Mesendoderm (in vitro differentiated cells): ENCODE measurements around the gene SUCO. TPM values are rescaled to one million over a fixed set of nuclear protein-coding genes. Genes with fewer than 3 reads are reported as not detected.
A peak's percentile ranks its signal among the peaks of the same experiment; 100 is the strongest.

Source experiments
- DNase-seq: peaks from one replicate; pipeline ENCODE4 v3.0.0; 2013
- H2AK5ac ChIP-seq: 2 replicates; pipeline ENCODE4 v1.6.1; 2013; ENCODE audit warnings: low read length, inconsistent platforms
- H2BK120ac ChIP-seq: 2 replicates; pipeline ENCODE4 v1.6.1; 2013; ENCODE audit warnings: low read depth, mild to moderate bottlenecking, low read length, moderate library complexity, mixed read lengths
- H2BK15ac ChIP-seq: replicated peaks from 2 replicates; pipeline ENCODE4 v1.6.1; 2013; ENCODE audit warnings: low read depth, mild to moderate bottlenecking, moderate library complexity
- H2BK5ac ChIP-seq: 2 replicates; pipeline ENCODE4 v1.6.1; 2013; ENCODE audit warnings: low read length, inconsistent platforms
- H3K18ac ChIP-seq: 2 replicates; pipeline ENCODE4 v1.6.1; 2013; ENCODE audit warnings: mild to moderate bottlenecking, low read length, mixed read lengths
- H3K23ac ChIP-seq: one replicate; pipeline ENCODE4 v1.6.1; 2013; ENCODE audit warnings: low read length
- H3K27ac ChIP-seq: 2 replicates; pipeline ENCODE4 v1.5.1; 2013; ENCODE audit warnings: low read depth, mild to moderate bottlenecking, inconsistent platforms, low read length, moderate library complexity
- H3K27me3 ChIP-seq: 2 replicates; pipeline ENCODE4 v1.6.1; 2013; ENCODE audit warnings: low read length, control low read depth, mild to moderate bottlenecking, inconsistent platforms; ENCODE audit not compliant: insufficient read depth, poor library complexity
- H3K36me3 ChIP-seq: 2 replicates; pipeline ENCODE4 v1.6.1; 2013; ENCODE audit warnings: low read length, inconsistent platforms; ENCODE audit not compliant: control insufficient read depth, insufficient read depth
- H3K4ac ChIP-seq: one replicate; pipeline ENCODE4 v1.6.1; 2013; ENCODE audit warnings: low read depth, mild to moderate bottlenecking, low read length, moderate library complexity
- H3K4me1 ChIP-seq: 2 replicates; pipeline ENCODE4 v1.6.1; 2013; ENCODE audit warnings: low read depth, low read length, inconsistent platforms; ENCODE audit not compliant: control insufficient read depth
- H3K4me2 ChIP-seq: 2 replicates; pipeline ENCODE4 v1.6.1; 2013; ENCODE audit warnings: low read length
- H3K4me3 ChIP-seq: 2 replicates; pipeline ENCODE4 v1.5.1; 2013; ENCODE audit warnings: mild to moderate bottlenecking, low read length
- H3K56ac ChIP-seq: one replicate; pipeline ENCODE4 v1.6.1; 2013; ENCODE audit warnings: low read length
- H3K79me1 ChIP-seq: 2 replicates; pipeline ENCODE4 v1.6.1; 2013; ENCODE audit warnings: low read length, inconsistent platforms
- H3K79me2 ChIP-seq: 2 replicates; pipeline ENCODE4 v1.6.1; 2013; ENCODE audit warnings: mild to moderate bottlenecking, low read length; ENCODE audit not compliant: control insufficient read depth, insufficient read depth
- H3K9ac ChIP-seq: 2 replicates; pipeline ENCODE4 v1.6.1; 2013; ENCODE audit warnings: low read length, inconsistent platforms
- H4K5ac ChIP-seq: one replicate; pipeline ENCODE4 v1.6.1; 2013; ENCODE audit warnings: low read length
- H4K8ac ChIP-seq: one replicate; pipeline ENCODE4 v1.6.1; 2013; ENCODE audit warnings: low read depth, mild to moderate bottlenecking, control low read depth, low read length, moderate library complexity
- WGBS: extraction: QIAGEN DNeasy Blood & Tissue Kit; methylation state at CpG from one replicate; pipeline ENCODE4 v1.1.7; 2013; ENCODE audit warnings: low lambda C conversion rate, missing lambda C conversion rate; ENCODE audit not compliant: insufficient coverage; ENCODE audit errors: extremely low coverage; 5-methylcytosine and 5-hydroxymethylcytosine counted together
- polyA plus RNA-seq, 2 experiments: library from polyadenylated mRNA; stranded (reverse); fragments of 200-250 nt; gene quantifications; one replicate each; pipeline ENCODE4 v1.2.3, GENCODE V29; 2013

The SUCO gene, protein sequence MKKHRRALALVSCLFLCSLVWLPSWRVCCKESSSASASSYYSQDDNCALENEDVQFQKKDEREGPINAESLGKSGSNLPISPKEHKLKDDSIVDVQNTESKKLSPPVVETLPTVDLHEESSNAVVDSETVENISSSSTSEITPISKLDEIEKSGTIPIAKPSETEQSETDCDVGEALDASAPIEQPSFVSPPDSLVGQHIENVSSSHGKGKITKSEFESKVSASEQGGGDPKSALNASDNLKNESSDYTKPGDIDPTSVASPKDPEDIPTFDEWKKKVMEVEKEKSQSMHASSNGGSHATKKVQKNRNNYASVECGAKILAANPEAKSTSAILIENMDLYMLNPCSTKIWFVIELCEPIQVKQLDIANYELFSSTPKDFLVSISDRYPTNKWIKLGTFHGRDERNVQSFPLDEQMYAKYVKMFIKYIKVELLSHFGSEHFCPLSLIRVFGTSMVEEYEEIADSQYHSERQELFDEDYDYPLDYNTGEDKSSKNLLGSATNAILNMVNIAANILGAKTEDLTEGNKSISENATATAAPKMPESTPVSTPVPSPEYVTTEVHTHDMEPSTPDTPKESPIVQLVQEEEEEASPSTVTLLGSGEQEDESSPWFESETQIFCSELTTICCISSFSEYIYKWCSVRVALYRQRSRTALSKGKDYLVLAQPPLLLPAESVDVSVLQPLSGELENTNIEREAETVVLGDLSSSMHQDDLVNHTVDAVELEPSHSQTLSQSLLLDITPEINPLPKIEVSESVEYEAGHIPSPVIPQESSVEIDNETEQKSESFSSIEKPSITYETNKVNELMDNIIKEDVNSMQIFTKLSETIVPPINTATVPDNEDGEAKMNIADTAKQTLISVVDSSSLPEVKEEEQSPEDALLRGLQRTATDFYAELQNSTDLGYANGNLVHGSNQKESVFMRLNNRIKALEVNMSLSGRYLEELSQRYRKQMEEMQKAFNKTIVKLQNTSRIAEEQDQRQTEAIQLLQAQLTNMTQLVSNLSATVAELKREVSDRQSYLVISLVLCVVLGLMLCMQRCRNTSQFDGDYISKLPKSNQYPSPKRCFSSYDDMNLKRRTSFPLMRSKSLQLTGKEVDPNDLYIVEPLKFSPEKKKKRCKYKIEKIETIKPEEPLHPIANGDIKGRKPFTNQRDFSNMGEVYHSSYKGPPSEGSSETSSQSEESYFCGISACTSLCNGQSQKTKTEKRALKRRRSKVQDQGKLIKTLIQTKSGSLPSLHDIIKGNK (N-terminal part only)
- 20.4 TPM for polyA plus RNA-seq (2013, experiment 1 of 2)
- 19.6 TPM for polyA plus RNA-seq (2013, experiment 2 of 2)

DNA sequence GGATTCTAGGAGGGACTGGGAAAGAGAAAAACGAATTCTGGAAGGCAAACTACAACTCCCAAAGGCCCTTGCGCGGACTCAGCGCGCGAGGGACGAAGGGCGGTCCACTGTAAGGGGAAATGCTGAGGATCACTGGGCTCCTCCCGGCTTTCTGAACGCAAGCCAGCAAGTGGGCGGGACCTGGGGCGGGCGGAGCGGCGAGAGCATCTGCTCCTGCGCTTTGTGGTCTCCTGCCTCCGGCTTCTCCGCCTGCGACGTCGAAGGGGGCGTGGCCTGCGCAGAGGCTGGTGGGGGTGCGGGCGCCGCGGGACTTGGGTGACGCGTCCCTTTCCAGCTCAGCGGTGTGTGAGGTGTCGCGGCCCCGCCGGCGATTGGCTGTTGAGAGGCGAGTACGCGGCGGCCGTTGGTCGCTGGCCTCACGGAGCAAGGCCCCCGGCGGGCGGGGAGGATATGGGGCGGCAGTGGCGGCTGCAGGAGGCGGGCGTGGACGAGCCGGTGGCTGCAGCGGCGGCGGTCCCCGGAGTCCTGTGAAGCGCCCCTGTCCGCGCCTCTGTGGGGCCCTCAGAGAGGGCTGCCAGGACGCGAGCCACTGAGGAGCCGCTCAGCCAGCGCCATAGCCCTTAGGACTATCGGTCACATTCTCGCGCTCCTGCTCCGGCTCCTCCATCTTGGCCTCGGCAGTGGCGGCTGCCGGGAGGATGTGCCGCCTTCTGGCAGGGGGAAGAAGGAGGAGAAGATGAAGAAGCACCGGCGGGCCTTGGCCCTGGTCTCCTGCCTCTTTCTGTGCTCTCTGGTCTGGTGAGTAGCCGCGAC is at the start of gene SUCO:
SUCO (plus strand) TSS at position 451 of the 813 bp plus-strand sequence; CDS start at position 737, 286 bp downstream.
- H2BK5ac ChIP-seq, result peak within 1 kb of the TSS; percentile 70
- no CpG with 5 or more reads among the region's 74 CpGs for WGBS

DNA sequence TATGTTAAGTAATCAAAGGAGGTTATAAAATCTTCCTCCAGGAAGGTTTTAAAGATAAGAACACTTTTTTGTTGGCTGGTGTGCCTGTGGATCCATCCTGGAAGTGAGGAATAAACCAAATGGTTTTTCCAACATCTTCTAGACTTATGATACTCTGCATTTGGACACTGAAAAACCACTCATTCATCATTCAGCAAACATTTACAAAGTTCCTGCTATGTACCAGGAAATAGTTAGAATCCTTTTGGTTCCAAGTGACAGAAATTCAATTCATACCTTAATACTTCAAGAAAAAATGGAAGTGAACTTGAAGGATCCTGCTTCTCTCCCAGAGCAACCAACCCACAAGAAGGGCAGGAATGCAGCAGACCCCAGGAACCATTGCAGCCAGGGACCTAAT is 49.5 kb upstream of the SUCO start:
- no peak overlapping the region for H2BK5ac ChIP-seq
- no peak overlapping the region for H2BK15ac ChIP-seq
- no peak overlapping the region for H3K9ac ChIP-seq
- H3K23ac ChIP-seq, result no peak overlapping the region
- no peak overlapping the region for H4K5ac ChIP-seq
- no peaks in the 10 kb centered on the region for H3K36me3 ChIP-seq
- H3K4me1 ChIP-seq, result no peaks in the 10 kb centered on the region
- H3K4ac ChIP-seq, result no peak overlapping the region
- no peaks in the 10 kb centered on the region for H3K79me1 ChIP-seq
- no peak overlapping the region for H2BK120ac ChIP-seq
- H3K56ac ChIP-seq, result no peak overlapping the region
- no peak overlapping the region for H3K4me2 ChIP-seq
- DNase-seq, result no peak
- no peak overlapping the region for H3K18ac ChIP-seq
- H4K8ac ChIP-seq, result no peak overlapping the region
- no peaks in the 10 kb centered on the region for H3K27me3 ChIP-seq
- no peak overlapping the region for H3K4me3 ChIP-seq
- H3K79me2 ChIP-seq, result no peaks in the 10 kb centered on the region
- H3K27ac ChIP-seq, result no peak overlapping the region
- H2AK5ac ChIP-seq, result no peak overlapping the region

More for the DNA sequence above, at the start of gene SUCO:
- Histone ChIP-seq H2BK120ac (no peak within 1 kb of the TSS), H2BK15ac (no peak within 1 kb of the TSS), H3K4me3 (peak within 1 kb of the TSS; percentile 88), H3K4me2 (peak within 1 kb of the TSS; percentile 75), H3K27ac (peak within 1 kb of the TSS; percentile 87), H3K36me3 (no peaks in the 10 kb centered on the region), H3K9ac (peak within 1 kb of the TSS; percentile 95), H2AK5ac (no peak within 1 kb of the TSS), H3K23ac (no peak within 1 kb of the TSS), H4K5ac (peak within 1 kb of the TSS; percentile 64), H3K4ac (peak within 1 kb of the TSS; percentile 25), H3K4me1 (peaks cover 3% of the 10 kb centered on the region), H3K56ac (peak within 1 kb of the TSS; percentile 97), H3K79me1 (peaks cover 7% of the 10 kb centered on the region), H4K8ac (no peak within 1 kb of the TSS), H3K18ac (peak within 1 kb of the TSS; percentile 94), H3K27me3 (no peaks in the 10 kb centered on the region), H3K79me2 (peaks cover 33% of the 10 kb centered on the region)
- peak; percentile 100 for DNase-seq

DNA sequence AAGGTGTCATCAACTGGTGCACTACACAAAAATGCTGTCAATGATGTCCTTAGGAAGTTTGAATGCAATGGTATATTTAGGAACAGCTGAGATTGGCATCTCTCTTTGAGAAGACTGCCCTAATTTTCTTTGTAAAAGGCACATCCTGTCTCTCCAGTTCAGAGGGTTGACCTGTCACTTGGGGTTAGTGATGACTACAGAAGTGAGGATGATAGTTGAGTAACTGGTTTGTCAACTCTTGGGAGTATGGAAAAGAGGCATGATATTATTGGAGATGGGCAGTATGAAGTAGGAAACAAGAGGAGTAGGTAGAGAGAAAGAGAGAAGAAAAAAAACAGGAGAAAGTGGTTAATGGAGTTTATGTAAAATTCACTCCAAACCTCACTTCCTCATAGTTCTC is 48.7 kb upstream of the SUCO start:
- Histone ChIP-seq H2BK15ac (no peak overlapping the region), H3K18ac (no peak overlapping the region), H3K27me3 (no peaks in the 10 kb centered on the region), H2AK5ac (no peak overlapping the region), H3K79me1 (no peaks in the 10 kb centered on the region), H3K27ac (no peak overlapping the region), H3K4me3 (no peak overlapping the region), H3K4ac (no peak overlapping the region), H4K5ac (no peak overlapping the region), H2BK5ac (no peak overlapping the region), H3K4me2 (no peak overlapping the region), H3K4me1 (no peaks in the 10 kb centered on the region), H3K23ac (no peak overlapping the region), H3K56ac (no peak overlapping the region), H3K9ac (no peak overlapping the region), H2BK120ac (no peak overlapping the region), H4K8ac (no peak overlapping the region), H3K79me2 (no peaks in the 10 kb centered on the region), H3K36me3 (no peaks in the 10 kb centered on the region)
- no peak for DNase-seq

DNA sequence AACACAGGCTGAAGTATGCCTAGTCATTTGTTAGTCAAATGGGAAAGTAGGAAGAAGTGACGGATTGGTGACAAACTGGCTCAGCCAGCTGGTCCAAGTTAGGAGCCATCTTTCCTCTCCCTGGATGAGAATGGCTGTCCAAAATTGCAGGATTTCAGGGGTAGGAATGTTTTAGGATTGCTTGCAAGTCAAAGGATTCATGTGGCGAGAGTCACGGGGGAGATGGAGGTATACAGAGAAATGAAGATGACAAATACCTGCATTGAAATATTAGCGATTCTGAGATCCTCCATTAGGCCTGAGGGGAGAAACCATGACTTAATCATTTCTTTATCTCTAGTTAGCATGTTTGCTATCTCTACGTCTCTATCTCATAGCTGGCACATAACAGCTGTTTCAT is 47.3 kb upstream of the SUCO start:
- DNase-seq, result no peak
- Histone ChIP-seq H3K18ac (no peak overlapping the region), H3K4ac (no peak overlapping the region)

DNA sequence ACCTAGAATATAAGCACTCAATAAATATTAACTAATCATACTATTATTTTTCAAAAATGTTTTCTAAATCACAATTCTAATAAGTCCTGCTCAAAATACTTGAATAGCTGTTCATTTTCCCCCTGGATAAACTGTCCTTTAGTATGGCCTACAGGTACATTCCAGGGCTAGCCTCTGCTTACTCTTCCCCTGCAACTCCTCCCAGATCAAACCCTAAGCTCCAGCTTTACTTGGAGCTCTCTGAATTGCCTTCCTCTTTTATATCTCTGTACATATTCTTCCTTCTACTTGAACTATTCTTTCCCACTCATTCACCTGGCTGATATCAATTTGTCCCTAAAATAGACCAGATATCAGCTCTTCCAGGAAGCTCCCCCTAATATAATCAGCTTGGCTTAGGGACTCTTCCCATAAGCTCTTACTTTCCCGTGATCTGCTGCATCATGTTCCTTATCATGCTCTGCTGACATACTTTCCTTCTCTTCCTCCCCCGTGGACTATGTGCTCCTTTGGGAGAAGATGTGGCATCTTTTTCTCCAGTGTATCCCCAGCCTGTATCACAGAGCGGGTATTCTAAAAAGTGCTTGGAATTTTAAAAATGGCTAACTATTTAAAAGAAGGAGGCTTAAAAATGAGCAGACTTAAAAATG is 46.0 kb upstream of the SUCO start:
- no peak overlapping the region for H3K4ac ChIP-seq
- H3K4me1 ChIP-seq, result no peaks in the 10 kb centered on the region
- H3K4me3 ChIP-seq, result no peak overlapping the region
- H4K5ac ChIP-seq, result no peak overlapping the region
- no peak for DNase-seq
- H2BK120ac ChIP-seq, result no peak overlapping the region
- H2BK15ac ChIP-seq, result no peak overlapping the region
- H3K27ac ChIP-seq, result no peak overlapping the region
- no peak overlapping the region for H4K8ac ChIP-seq
- H3K18ac ChIP-seq, result no peak overlapping the region
- H3K9ac ChIP-seq, result no peak overlapping the region
- H3K79me2 ChIP-seq, result no peaks in the 10 kb centered on the region
- H3K36me3 ChIP-seq, result no peaks in the 10 kb centered on the region
- H3K27me3 ChIP-seq, result no peaks in the 10 kb centered on the region
- no peaks in the 10 kb centered on the region for H3K79me1 ChIP-seq
- H3K23ac ChIP-seq, result no peak overlapping the region
- no CpG with 5 or more reads among the region's 3 CpGs for WGBS
- H3K56ac ChIP-seq, result no peak overlapping the region
- no peak overlapping the region for H2BK5ac ChIP-seq
- H3K4me2 ChIP-seq, result no peak overlapping the region
- H2AK5ac ChIP-seq, result no peak overlapping the region

More for the DNA sequence above, 47.3 kb upstream of the SUCO start:
- Histone ChIP-seq H2BK120ac (no peak overlapping the region), H3K79me1 (no peaks in the 10 kb centered on the region), H3K36me3 (no peaks in the 10 kb centered on the region), H3K23ac (no peak overlapping the region), H3K56ac (no peak overlapping the region), H3K27me3 (no peaks in the 10 kb centered on the region), H2BK15ac (no peak overlapping the region), H3K4me3 (no peak overlapping the region), H3K4me2 (no peak overlapping the region), H3K4me1 (no peaks in the 10 kb centered on the region), H3K9ac (no peak overlapping the region), H4K5ac (no peak overlapping the region), H4K8ac (no peak overlapping the region), H2BK5ac (no peak overlapping the region), H3K79me2 (no peaks in the 10 kb centered on the region), H3K27ac (no peak overlapping the region), H2AK5ac (no peak overlapping the region)
- WGBS, result no CpG with 5 or more reads among the region's 5 CpGs
